Adrenal gland (tissue), 12 donors: ENCODE measurements around the gene RCAN1. TPM values are rescaled to one million over a fixed set of nuclear protein-coding genes. Genes with fewer than 3 reads are reported as not detected.

Experiments
- DNase-seq, 7 donors: peaks; one replicate each; pipeline ENCODE4 v3.0.0-alpha.2; 2019 to 2020
- H3K27ac ChIP-seq, 5 donors: fragments of 200-600 bp; sonication (generic) in 4 of 5; 1 replicate in 3 of 5; 2 replicates in 2 of 5; pipeline versions ENCODE4 v1.5.1 to v1.8.0; 2016 to 2020; ENCODE audit warnings: mild to moderate bottlenecking in 1 of 5
- H3K27me3 ChIP-seq: fragments of 200-600 bp; 2 replicates; pipeline ENCODE4 v1.8.0; 2021
- H3K36me3 ChIP-seq, 2 donors: fragments of 200-600 bp; replicated peaks in 1 of 2; 1 replicate in 1 of 2; 2 replicates in 1 of 2; pipeline versions ENCODE4 v1.5.1 to v1.8.0; 2018 to 2022
- H3K4me1 ChIP-seq, 2 donors: fragments of 200-600 bp; replicated peaks in 1 of 2; 1 replicate in 1 of 2; 2 replicates in 1 of 2; pipeline versions ENCODE4 v1.5.1 to v1.8.0; 2018 to 2021
- H3K4me3 ChIP-seq, 4 donors: fragments of 200-600 bp; sonication (generic) in 3 of 4; one replicate each; pipeline ENCODE4 v1.5.1; 2016 to 2018
- H3K9me3 ChIP-seq, 3 donors: fragments of 200-600 bp; sonication (generic) in 1 of 3; replicated peaks in 1 of 3; 1 replicate in 2 of 3; 2 replicates in 1 of 3; pipeline versions ENCODE4 v1.5.1 to v1.8.0; 2016 to 2021
- CTCF ChIP-seq, 6 experiments: fragments of 450-650 bp in 4 of 6; fragments of 200-600 bp in 2 of 6; sonication (generic) in 1 of 6; IDR thresholded peaks; 1 replicate in 5 of 6; 2 replicates in 1 of 6; pipeline versions ENCODE4 v1.5.1 to v1.8.0; 2016 to 2021; ENCODE audit warnings: antibody characterized with exemption in 6 of 6, mild to moderate bottlenecking in 2 of 6, moderate library complexity in 1 of 6
- POLR2A ChIP-seq, 2 donors: fragments of 450-650 bp; IDR thresholded peaks; one replicate each; pipeline ENCODE4 v1.6.1; 2017; ENCODE audit warnings: antibody characterized with exemption in 2 of 2, mild to moderate bottlenecking in 2 of 2, moderate library complexity in 1 of 2
- WGBS, 4 donors: extraction: QIAGEN DNeasy Blood & Tissue Kit in 2 of 4; methylation state at CpG; one replicate each; pipeline versions ENCODE4 v1.1.5 to v1.1.7; 2013 to 2017; 5-methylcytosine and 5-hydroxymethylcytosine counted together
- intact Hi-C, 2 donors: fragments of 100-400 bp; cut with DNase I; formaldehyde crosslinking; loops; one replicate each; pipeline versions ENCODE4 v1.14.1 to v1.15.0; 2022 to 2023
- polyA plus RNA-seq, 3 donors: library from polyadenylated mRNA; stranded (reverse); fragments of 200-250 nt in 2 of 3; fragments of 350-450 nt in 1 of 3; fragmentation: Illumina TruSeq in 1 of 3; extraction: RNeasy Lipid Tissue Mini Kit (QIAGEN cat#74804) in 1 of 3; gene quantifications; one replicate each; pipeline ENCODE4 v1.2.3, GENCODE V29; 2013 to 2014
- total RNA-seq, 9 donors: library from RNA; depleted of rRNA in 4 of 9; stranded (reverse); fragments of >200 nt in 4 of 9; fragments of 120-200 nt in 1 of 9; fragmentation: NEBNext Ultra II Directional in 1 of 9; extraction: Animal tissue kit (Norgen Biotek cat#: 25700) in 1 of 9; gene quantifications; one replicate each; pipeline versions ENCODE4 v1.1.0 to v1.2.4, GENCODE V29; 2013 to 2023
- donor health status: healthy with polysubstance abuse.
- donor health status: Bipolar disorder and iron deficiency.
- donor health status: DM: yes; HTN: yes; CAD: no.
- donor health status: DM: no; HTN: no; CAD: no.
- donor health status: DM: no; HTN: no; CAD: no.
- donor health status: DM: yes; HTN: yes; CAD: no.

RCAN1 gene
- total and polyA plus RNA-seq, 12 donors, result 11.5 to 74.4 (median 23.4) TPM

- peak in 2 of 7 donors; percentile 4 to 50 for DNase-seq
- TF ChIP-seq POLR2A (IDR thresholded peaks at IDR 0.05) (no peak), CTCF (IDR thresholded peaks at IDR 0.05) (no peak)
- Histone ChIP-seq H3K36me3 (no peaks in the 10 kb centered on the region), H3K27me3 (no peaks in the 10 kb centered on the region), H3K27ac (no peak overlapping the region), H3K9me3 (no peaks in the 10 kb centered on the region), H3K4me3 (no peak overlapping the region), H3K4me1 (peaks cover 7 to 19% of the 10 kb centered on the region in 2 donors)
- intact Hi-C loops, result no loop called here
- 67 to 74% (median 69%) methylated on average over 8 of the region's 8 CpGs for WGBS, 4 donors
Measured at GRCh38 chr21:34617753-34618339, 2.9 kb upstream of the RCAN1 start.

GRCh38 chr21:34615487-34615814 is 538 bp upstream of the RCAN1 start:
- DNase-seq, result no peak
- Histone ChIP-seq H3K27me3 (no peaks in the 10 kb centered on the region), H3K4me3 (peak overlapping the region in 3 of 4 donors; percentile 40 to 99 (median 75)), H3K4me1 (peaks cover 7 to 24% of the 10 kb centered on the region in 2 donors), H3K36me3 (no peaks in the 10 kb centered on the region), H3K9me3 (no peaks in the 10 kb centered on the region), H3K27ac (peak overlapping the region; percentile 21 to 91 (median 73))
- intact Hi-C loops, result no loop called here
- TF ChIP-seq POLR2A (IDR thresholded peaks at IDR 0.05) (no peak), CTCF (IDR thresholded peaks at IDR 0.05) (no peak)
- WGBS, 4 donors, result 1 to 4% (median 3%) methylated on average over 7 to 8 of the region's 8 CpGs

- Histone ChIP-seq H3K4me3 (peak overlapping the region; percentile 10 to 99 (median 52)), H3K4me1 (peaks cover 7 to 24% of the 10 kb centered on the region in 2 donors), H3K36me3 (no peaks in the 10 kb centered on the region), H3K9me3 (no peaks in the 10 kb centered on the region), H3K27me3 (no peaks in the 10 kb centered on the region), H3K27ac (peak overlapping the region in 3 of 5 donors; percentile 73 to 91 (median 79))
- TF ChIP-seq POLR2A (IDR thresholded peaks at IDR 0.05) (no peak), CTCF (IDR thresholded peaks at IDR 0.05) (no peak)
- intact Hi-C loops, result no loop called here
- DNase-seq, result peak in 6 of 7 donors; percentile 18 to 53 (median 26)
- 9 to 29% (median 13%) methylated on average over 13 to 43 of the region's 43 CpGs for WGBS, 4 donors
Measured at GRCh38 chr21:34613679-34614627, 960 bp downstream of the RCAN1 start.

GRCh38 chr21:34612557-34612956 is 2.4 kb downstream of the RCAN1 start:
- peak in 1 of 7 donors; percentile 45 for DNase-seq
- TF ChIP-seq POLR2A (IDR thresholded peaks at IDR 0.05) (no peak), CTCF (IDR thresholded peaks at IDR 0.05) (no peak)
- no peaks in the 10 kb centered on the region for H3K9me3 ChIP-seq
- no peak overlapping the region for H3K27ac ChIP-seq
- H3K4me1 ChIP-seq, result peaks cover 7 to 24% of the 10 kb centered on the region in 2 donors
- H3K4me3 ChIP-seq, result no peak overlapping the region
- H3K36me3 ChIP-seq, result no peaks in the 10 kb centered on the region
- intact Hi-C loops, result no loop called here
- 77 to 84% (median 84%) methylated on average over 2 of the region's 2 CpGs for WGBS, 4 donors
- H3K27me3 ChIP-seq, result no peaks in the 10 kb centered on the region
